DND-41 (cell line): ENCODE data around the gene SPDYE3.
"Not testable (repeated sequence)": the region's sequence is repeated elsewhere in the genome, so short reads cannot be mapped to it uniquely, and the experiment has no call there.

Source experiments
- EZH2 ChIP-seq: IDR thresholded peaks from 3 replicates; pipeline ENCODE4 v1.6.1; 2012; ENCODE audit warnings: borderline replicate concordance, low read depth, mild to moderate bottlenecking, moderate library complexity, low read length, inconsistent platforms; ENCODE audit not compliant: severe bottlenecking
- TF ChIP-seq, protein P1 (sequence below): IDR thresholded peaks from 2 replicates; pipeline ENCODE4 v1.5.1; 2012; ENCODE audit warnings: borderline replicate concordance, low read length, moderate library complexity, mild to moderate bottlenecking; ENCODE audit not compliant: poor library complexity, severe bottlenecking; ENCODE audit errors: extremely low read depth

DNA sequence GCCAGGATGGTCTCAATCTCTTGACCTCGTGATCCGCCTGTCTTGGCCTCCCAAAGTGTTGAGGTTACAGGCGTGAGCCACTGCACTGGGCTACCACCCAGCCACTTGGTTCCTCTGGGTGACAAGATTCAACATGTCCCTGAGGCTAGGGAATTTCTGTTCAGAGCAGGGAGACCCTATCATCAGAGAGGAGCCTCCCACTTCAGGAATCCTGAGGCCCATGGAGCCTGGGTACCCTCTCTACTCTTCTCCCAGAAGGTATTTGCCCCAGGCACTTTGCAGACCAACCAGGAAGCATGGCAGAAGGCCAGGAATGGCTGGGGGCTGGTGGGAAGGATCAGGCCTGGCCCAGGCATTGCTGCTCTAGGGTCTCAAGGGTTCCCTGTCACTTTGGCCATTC lies 19.2 kb upstream of the SPDYE3 start:
- TF ChIP-seq, protein P1, sequence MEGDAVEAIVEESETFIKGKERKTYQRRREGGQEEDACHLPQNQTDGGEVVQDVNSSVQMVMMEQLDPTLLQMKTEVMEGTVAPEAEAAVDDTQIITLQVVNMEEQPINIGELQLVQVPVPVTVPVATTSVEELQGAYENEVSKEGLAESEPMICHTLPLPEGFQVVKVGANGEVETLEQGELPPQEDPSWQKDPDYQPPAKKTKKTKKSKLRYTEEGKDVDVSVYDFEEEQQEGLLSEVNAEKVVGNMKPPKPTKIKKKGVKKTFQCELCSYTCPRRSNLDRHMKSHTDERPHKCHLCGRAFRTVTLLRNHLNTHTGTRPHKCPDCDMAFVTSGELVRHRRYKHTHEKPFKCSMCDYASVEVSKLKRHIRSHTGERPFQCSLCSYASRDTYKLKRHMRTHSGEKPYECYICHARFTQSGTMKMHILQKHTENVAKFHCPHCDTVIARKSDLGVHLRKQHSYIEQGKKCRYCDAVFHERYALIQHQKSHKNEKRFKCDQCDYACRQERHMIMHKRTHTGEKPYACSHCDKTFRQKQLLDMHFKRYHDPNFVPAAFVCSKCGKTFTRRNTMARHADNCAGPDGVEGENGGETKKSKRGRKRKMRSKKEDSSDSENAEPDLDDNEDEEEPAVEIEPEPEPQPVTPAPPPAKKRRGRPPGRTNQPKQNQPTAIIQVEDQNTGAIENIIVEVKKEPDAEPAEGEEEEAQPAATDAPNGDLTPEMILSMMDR = not testable (repeated sequence)
- not testable (repeated sequence) for TF ChIP-seq EZH2
